Measurements from ENCODE around the gene GPHA2.

GPHA2 gene

DNA sequence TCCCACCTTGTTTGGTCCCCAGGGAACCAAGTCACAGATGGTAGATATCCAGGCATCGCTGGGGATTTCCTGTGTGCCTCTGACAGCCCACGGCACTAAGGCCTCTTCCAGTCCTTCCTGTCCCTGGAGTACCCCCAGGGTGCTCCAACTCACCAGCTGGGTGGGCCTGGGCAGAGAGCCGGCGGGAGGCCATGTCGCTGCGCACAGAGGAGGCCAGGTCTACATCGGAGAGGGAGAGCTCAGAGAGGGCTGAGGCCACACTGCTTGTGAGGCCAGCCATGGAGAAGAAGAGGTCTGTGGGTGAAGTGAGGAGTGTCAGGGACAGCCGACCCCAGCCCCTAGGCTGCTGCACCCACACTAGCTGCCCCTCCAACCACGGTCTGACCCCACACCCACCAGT is 24.0 kb downstream of the GPHA2 start:
- no peak for DNase-seq (ENCODE audit: low read depth in 2 of 2)
- TF ChIP-seq, protein P1, sequence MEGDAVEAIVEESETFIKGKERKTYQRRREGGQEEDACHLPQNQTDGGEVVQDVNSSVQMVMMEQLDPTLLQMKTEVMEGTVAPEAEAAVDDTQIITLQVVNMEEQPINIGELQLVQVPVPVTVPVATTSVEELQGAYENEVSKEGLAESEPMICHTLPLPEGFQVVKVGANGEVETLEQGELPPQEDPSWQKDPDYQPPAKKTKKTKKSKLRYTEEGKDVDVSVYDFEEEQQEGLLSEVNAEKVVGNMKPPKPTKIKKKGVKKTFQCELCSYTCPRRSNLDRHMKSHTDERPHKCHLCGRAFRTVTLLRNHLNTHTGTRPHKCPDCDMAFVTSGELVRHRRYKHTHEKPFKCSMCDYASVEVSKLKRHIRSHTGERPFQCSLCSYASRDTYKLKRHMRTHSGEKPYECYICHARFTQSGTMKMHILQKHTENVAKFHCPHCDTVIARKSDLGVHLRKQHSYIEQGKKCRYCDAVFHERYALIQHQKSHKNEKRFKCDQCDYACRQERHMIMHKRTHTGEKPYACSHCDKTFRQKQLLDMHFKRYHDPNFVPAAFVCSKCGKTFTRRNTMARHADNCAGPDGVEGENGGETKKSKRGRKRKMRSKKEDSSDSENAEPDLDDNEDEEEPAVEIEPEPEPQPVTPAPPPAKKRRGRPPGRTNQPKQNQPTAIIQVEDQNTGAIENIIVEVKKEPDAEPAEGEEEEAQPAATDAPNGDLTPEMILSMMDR (IDR thresholded peaks at IDR 0.05; ENCODE audit: low read depth, low read length): no peak
- H3K4me3 ChIP-seq (replicated peaks in 1 of 2; ENCODE audit: low read depth in 2 of 2, low read length in 2 of 2): no peak overlapping the region

DNA sequence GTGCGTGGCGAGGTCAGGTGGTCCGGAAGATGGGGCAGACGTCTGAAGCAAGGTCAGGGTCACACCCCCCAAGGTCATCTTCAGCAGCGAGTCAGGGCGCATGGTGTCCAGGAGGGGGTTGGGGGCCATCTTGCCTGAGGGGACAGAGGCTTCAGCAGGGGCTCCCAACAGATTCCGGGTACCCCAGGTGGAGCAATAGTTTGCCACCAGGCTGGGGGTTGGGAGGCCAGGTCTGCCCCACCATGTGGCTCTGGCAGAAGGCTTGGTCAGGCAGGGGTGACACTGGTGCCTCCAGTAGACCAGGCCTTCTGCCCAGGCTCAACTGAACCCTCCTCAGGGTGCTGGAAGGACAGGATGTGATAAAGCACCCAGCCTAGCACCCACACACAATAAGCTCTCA is 24.6 kb downstream of the GPHA2 start:
- TF ChIP-seq, protein P1 (IDR thresholded peaks at IDR 0.05; ENCODE audit: low read depth, low read length): no peak
- DNase-seq (ENCODE audit: low read depth in 2 of 2): no peak
- no peak overlapping the region for H3K4me3 ChIP-seq (replicated peaks in 1 of 2; ENCODE audit: low read depth in 2 of 2, low read length in 2 of 2)

DNA sequence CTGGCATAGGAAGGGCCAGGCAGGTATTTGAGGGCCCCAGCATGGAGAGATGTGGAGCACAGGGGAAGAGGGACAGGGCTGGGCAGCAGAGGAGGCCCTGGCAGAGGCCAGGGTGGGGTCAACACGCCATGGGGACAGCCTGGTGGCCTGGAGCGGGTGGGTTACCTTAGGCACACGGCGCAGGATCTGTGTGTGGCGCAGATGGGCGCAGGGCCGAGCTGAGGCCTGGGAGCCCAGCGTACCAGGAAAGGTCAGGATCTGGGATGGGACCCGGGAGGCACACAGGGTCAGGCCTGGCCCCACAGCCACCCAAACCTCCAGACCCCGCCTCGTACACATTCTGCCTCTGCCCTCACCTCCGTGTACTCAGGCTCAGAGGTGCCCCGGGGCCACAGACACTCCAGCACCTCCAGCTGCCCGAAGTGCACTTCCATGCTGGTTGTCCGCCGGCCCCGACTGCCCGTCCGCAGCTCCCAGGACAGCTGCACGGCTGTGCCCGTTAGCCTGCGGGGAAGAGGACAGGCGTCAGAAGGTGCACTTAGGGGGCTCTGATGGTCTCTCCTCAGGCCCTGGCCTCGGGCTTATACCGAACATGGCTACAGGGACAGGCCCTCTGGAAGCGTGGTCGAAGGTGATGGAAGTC is 25.1 kb downstream of the GPHA2 start:
- no peak for DNase-seq (ENCODE audit: low read depth in 2 of 2)
- TF ChIP-seq, protein P1 (IDR thresholded peaks at IDR 0.05; ENCODE audit: low read depth, low read length): no peak
- H3K4me3 ChIP-seq (replicated peaks in 1 of 2; ENCODE audit: low read depth in 2 of 2, low read length in 2 of 2): no peak overlapping the region

- TF ChIP-seq, protein P1 (IDR thresholded peaks at IDR 0.05; ENCODE audit: low read depth, low read length): no peak
- H3K4me3 ChIP-seq (replicated peaks in 1 of 2; ENCODE audit: low read depth in 2 of 2, low read length in 2 of 2): no peak overlapping the region
- no peak for DNase-seq (ENCODE audit: low read depth in 2 of 2)
These were observed 25.9 kb downstream of the GPHA2 start for GRCh38 chr11:64909653-64910343.

DNA sequence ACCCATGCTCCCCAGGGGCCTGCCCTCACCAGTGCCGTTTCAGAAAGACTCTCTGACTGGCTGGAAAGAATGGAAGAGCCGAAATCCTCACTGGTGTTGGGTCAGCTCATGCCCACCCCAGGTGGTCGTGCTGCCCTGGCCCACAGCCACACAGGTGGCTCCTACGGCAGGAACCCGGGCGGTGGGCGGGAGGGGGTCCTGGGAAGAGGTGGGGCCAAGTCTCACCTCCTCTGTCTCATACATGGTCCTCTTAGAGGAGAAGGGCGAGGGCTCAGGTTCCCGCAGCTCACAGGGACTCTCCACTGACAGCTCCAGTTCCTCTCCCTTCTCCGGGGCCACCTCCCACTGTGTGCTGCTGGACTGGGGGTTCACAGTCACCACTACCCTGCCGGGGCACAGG is 26.9 kb downstream of the GPHA2 start:
- no peak for DNase-seq (ENCODE audit: low read depth in 2 of 2)
- no peak overlapping the region for H3K4me3 ChIP-seq (replicated peaks in 1 of 2; ENCODE audit: low read depth in 2 of 2, low read length in 2 of 2)
- TF ChIP-seq, protein P1 (IDR thresholded peaks at IDR 0.05; ENCODE audit: low read depth, low read length): no peak

GRCh38 chr11:64906314-64906635 is 29.4 kb downstream of the GPHA2 start:
- TF ChIP-seq, protein P1 (IDR thresholded peaks at IDR 0.05; ENCODE audit: low read depth, low read length): no peak
- H3K4me3 ChIP-seq (replicated peaks in 1 of 2; ENCODE audit: low read depth in 2 of 2, low read length in 2 of 2): no peak overlapping the region
- DNase-seq (ENCODE audit: low read depth in 2 of 2): no peak

Measured in cardiac fibroblast (primary cell).